Body of pancreas (tissue), 4 donors: Measurements from ENCODE around the gene IGSF21. TPM values are rescaled to one million over a fixed set of nuclear protein-coding genes. Genes with fewer than 3 reads are reported as not detected.

Experiments used
- ATAC-seq: fragments of 150-250 bp; one replicate; pipeline ENCODE4 v1.9.1; 2016
- DNase-seq, 4 donors: peaks; one replicate each; pipeline ENCODE4 v3.0.0-alpha.2; 2019
- H3K27ac ChIP-seq, 4 donors: fragments of 200-600 bp; sonication (generic); 1 replicate in 3 of 4; 2 replicates in 1 of 4; pipeline versions ENCODE4 v1.5.1 to v1.6.1; 2016 to 2019; ENCODE audit warnings: mild to moderate bottlenecking in 1 of 4, mixed read lengths in 1 of 4, moderate library complexity in 1 of 4
- H3K27me3 ChIP-seq, 2 donors: fragments of 200-600 bp; sonication (generic); one replicate each; pipeline ENCODE4 v1.6.0; 2016; ENCODE audit warnings: mild to moderate bottlenecking in 1 of 2
- H3K36me3 ChIP-seq, 2 donors: fragments of 200-600 bp; sonication (generic); replicated peaks in 1 of 2; 2 replicates each; pipeline ENCODE4 v1.5.1; 2016; ENCODE audit warnings: low read depth in 2 of 2; ENCODE audit not compliant: insufficient read depth in 1 of 2
- H3K4me1 ChIP-seq: fragments of 200-600 bp; sonication (generic); one replicate; pipeline ENCODE4 v1.6.0; 2016
- H3K4me3 ChIP-seq, 2 donors: fragments of 200-600 bp; sonication (generic); 1 replicate in 1 of 2; 2 replicates in 1 of 2; pipeline ENCODE4 v1.5.1; 2016 to 2019
- H3K9me3 ChIP-seq, 3 donors: fragments of 200-600 bp; sonication (generic); 1 replicate in 2 of 3; 2 replicates in 1 of 3; pipeline ENCODE4 v1.5.1; 2016
- POLR2A ChIP-seq, 3 donors: fragments of 450-650 bp; IDR thresholded peaks; one replicate each; pipeline ENCODE4 v1.6.1; 2016; ENCODE audit warnings: antibody characterized with exemption in 3 of 3, mild to moderate bottlenecking in 2 of 3
- WGBS, 2 donors: methylation state at CpG; one replicate each; pipeline ENCODE4 v1.1.5; 2017; 5-methylcytosine and 5-hydroxymethylcytosine counted together
- intact Hi-C: fragments of 100-400 bp; cut with DNase I; formaldehyde crosslinking; loops from one replicate; pipeline ENCODE4 v1.15.1; 2023
- total RNA-seq, 2 donors: library from RNA; depleted of rRNA; stranded (reverse); fragments of >200 nt; gene quantifications; one replicate each; pipeline ENCODE4 v1.1.0, GENCODE V29; 2016
- TF ChIP-seq, protein P1 (sequence below), 7 experiments: fragments of 450-650 bp in 4 of 7; fragments of 200-600 bp in 3 of 7; sonication (generic) in 3 of 7; IDR thresholded peaks; one replicate each; pipeline ENCODE4 v1.5.1; 2016 to 2019; ENCODE audit warnings: antibody characterized with exemption in 7 of 7

IGSF21 gene
- total RNA-seq, 2 donors from 2014 or later, result 0.33 to 2.1 TPM

GRCh38 chr1:18422954-18423353, 315.4 kb downstream of the IGSF21 start:
- H3K36me3 ChIP-seq, result no peaks in the 10 kb centered on the region
- no peaks in the 10 kb centered on the region for H3K4me1 ChIP-seq
- H3K27me3 ChIP-seq, result no peaks in the 10 kb centered on the region
- H3K9me3 ChIP-seq, result no peaks in the 10 kb centered on the region
- ATAC-seq (no peak), DNase-seq (no peak)
- WGBS, 2 donors, result 71 to 76% methylated on average over 5 of the region's 5 CpGs
- intact Hi-C loops, result no loop called here
- TF ChIP-seq, protein P1, sequence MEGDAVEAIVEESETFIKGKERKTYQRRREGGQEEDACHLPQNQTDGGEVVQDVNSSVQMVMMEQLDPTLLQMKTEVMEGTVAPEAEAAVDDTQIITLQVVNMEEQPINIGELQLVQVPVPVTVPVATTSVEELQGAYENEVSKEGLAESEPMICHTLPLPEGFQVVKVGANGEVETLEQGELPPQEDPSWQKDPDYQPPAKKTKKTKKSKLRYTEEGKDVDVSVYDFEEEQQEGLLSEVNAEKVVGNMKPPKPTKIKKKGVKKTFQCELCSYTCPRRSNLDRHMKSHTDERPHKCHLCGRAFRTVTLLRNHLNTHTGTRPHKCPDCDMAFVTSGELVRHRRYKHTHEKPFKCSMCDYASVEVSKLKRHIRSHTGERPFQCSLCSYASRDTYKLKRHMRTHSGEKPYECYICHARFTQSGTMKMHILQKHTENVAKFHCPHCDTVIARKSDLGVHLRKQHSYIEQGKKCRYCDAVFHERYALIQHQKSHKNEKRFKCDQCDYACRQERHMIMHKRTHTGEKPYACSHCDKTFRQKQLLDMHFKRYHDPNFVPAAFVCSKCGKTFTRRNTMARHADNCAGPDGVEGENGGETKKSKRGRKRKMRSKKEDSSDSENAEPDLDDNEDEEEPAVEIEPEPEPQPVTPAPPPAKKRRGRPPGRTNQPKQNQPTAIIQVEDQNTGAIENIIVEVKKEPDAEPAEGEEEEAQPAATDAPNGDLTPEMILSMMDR (IDR thresholded peaks at IDR 0.05), result no peak
- no peak for TF ChIP-seq POLR2A (IDR thresholded peaks at IDR 0.05)
- no peak overlapping the region for H3K4me3 ChIP-seq
- H3K27ac ChIP-seq, result no peak overlapping the region

- H3K9me3 ChIP-seq, result no peaks in the 10 kb centered on the region
- no peak for TF ChIP-seq POLR2A (IDR thresholded peaks at IDR 0.05)
- TF ChIP-seq, protein P1 (IDR thresholded peaks at IDR 0.05), result no peak
- no peak overlapping the region for H3K27ac ChIP-seq
- no peak overlapping the region for H3K4me3 ChIP-seq
- intact Hi-C loops, result no loop called here
- ATAC-seq (no peak), DNase-seq (no peak)
- H3K36me3 ChIP-seq, result no peaks in the 10 kb centered on the region
- no peaks in the 10 kb centered on the region for H3K4me1 ChIP-seq
- 89 to 92% methylated on average over 1 of the region's 1 CpG for WGBS, 2 donors
- no peaks in the 10 kb centered on the region for H3K27me3 ChIP-seq
Observed at GRCh38 chr1:18426580-18426979, 319.0 kb downstream of the IGSF21 start.
